SU-DHL-6 (cell line): ENCODE results near the gene LRIT1.

Experiments used
- H2AFZ ChIP-seq: fragments of 200-600 bp; sonication (generic); 2 replicates; pipeline ENCODE4 v1.6.1; 2014; ENCODE audit warnings: low read depth, mild to moderate bottlenecking, moderate library complexity, mixed read lengths, antibody characterized with exemption, low read length; ENCODE audit not compliant: severe bottlenecking
- H3F3A ChIP-seq: fragments of 200-600 bp; shearing (Covaris generic); 2 replicates; pipeline ENCODE4 v1.6.0; 2016; ENCODE audit warnings: antibody characterized with exemption, mild to moderate bottlenecking; ENCODE audit not compliant: insufficient read depth
- H3K27ac ChIP-seq: fragments of 200-600 bp; sonication (generic); 2 replicates; pipeline ENCODE4 v1.5.1; 2016; ENCODE audit warnings: low read depth, mild to moderate bottlenecking, low read length, moderate library complexity, mixed read lengths
- H3K27me3 ChIP-seq: fragments of 200-600 bp; sonication (generic), shearing (Covaris generic); 2 replicates; pipeline ENCODE4 v1.6.0; 2014; ENCODE audit warnings: mild to moderate bottlenecking, low read length
- H3K36me3 ChIP-seq: fragments of 200-600 bp; sonication (generic); 2 replicates; pipeline ENCODE4 v1.6.1; 2014; ENCODE audit warnings: mild to moderate bottlenecking, low read length, mixed read lengths
- H3K4me2 ChIP-seq: fragments of 300-600, 200-600 bp; shearing (Covaris generic), sonication (generic); 2 replicates; pipeline ENCODE4 v1.6.0; 2014; ENCODE audit warnings: low read length, low read depth, mild to moderate bottlenecking; ENCODE audit not compliant: poor library complexity, severe bottlenecking
- H3K4me3 ChIP-seq: fragments of 200-600 bp; sonication (generic); 2 replicates; pipeline ENCODE4 v1.5.1; 2014; ENCODE audit warnings: antibody characterized with exemption, low read length, mild to moderate bottlenecking, mixed read lengths; ENCODE audit not compliant: insufficient read depth, poor library complexity, severe bottlenecking
- H3K79me2 ChIP-seq: fragments of 200-600 bp; sonication (generic); 2 replicates; pipeline ENCODE4 v1.6.1; 2014; ENCODE audit warnings: mild to moderate bottlenecking, low read length, moderate library complexity; ENCODE audit not compliant: insufficient read depth
- H3K9ac ChIP-seq: fragments of 200-600 bp; sonication (generic); 2 replicates; pipeline ENCODE4 v1.7.0; 2014; ENCODE audit warnings: mild to moderate bottlenecking, low read length
- H3K9me2 ChIP-seq: fragments of 200-600 bp; sonication (generic); replicated peaks from 2 replicates; pipeline ENCODE4 v1.6.1; 2014; ENCODE audit warnings: low read length; ENCODE audit not compliant: insufficient read depth
- H3K9me3 ChIP-seq: fragments of 200-600 bp; sonication (generic); 2 replicates; pipeline ENCODE4 v1.6.1; 2014; ENCODE audit warnings: low read length, mixed read lengths; ENCODE audit not compliant: insufficient read depth
- H4K20me1 ChIP-seq: fragments of 200-600 bp; sonication (generic); 2 replicates; pipeline ENCODE4 v1.6.1; 2014; ENCODE audit warnings: low read depth, mild to moderate bottlenecking, antibody characterized with exemption, low read length, moderate library complexity, mixed read lengths
- CTCF ChIP-seq: fragments of 200-600 bp; sonication (generic); IDR thresholded peaks from one replicate; pipeline ENCODE4 v1.5.1; 2017; ENCODE audit warnings: antibody characterized with exemption, mild to moderate bottlenecking, low read length, moderate library complexity; ENCODE audit not compliant: insufficient read depth, poor library complexity, severe bottlenecking
- EZH2phosphoT487 ChIP-seq: fragments of 200-600 bp; sonication (generic), shearing (Covaris generic); conservative IDR thresholded peaks from 2 replicates; pipeline ENCODE4 v1.6.1; 2018; ENCODE audit warnings: mild to moderate bottlenecking, antibody characterized with exemption, low read length, moderate library complexity, mixed read lengths

LRIT1 gene

GRCh38 chr10:84214612-84215235 lies 26.6 kb downstream of the LRIT1 start:
- peaks cover 6% of the 10 kb centered on the region; the same call in 1 of the 2 replicates for H3K9me3 ChIP-seq
- no peaks in the 10 kb centered on the region for H4K20me1 ChIP-seq
- H3K27me3 ChIP-seq: no peaks in the 10 kb centered on the region
- TF ChIP-seq CTCF: peak; percentile 64
- TF ChIP-seq EZH2phosphoT487: no peak
- H3F3A ChIP-seq: no peaks in the 10 kb centered on the region
- H3K4me3 ChIP-seq: no peak overlapping the region
- H3K9ac ChIP-seq: no peak overlapping the region
- no peaks in the 10 kb centered on the region for H3K9me2 ChIP-seq
- H3K79me2 ChIP-seq: no peaks in the 10 kb centered on the region
- no peak overlapping the region for H3K27ac ChIP-seq
- H3K4me2 ChIP-seq: no peak overlapping the region
- H3K36me3 ChIP-seq: no peaks in the 10 kb centered on the region
- H2AFZ ChIP-seq: peak overlapping the region; percentile 50

GRCh38 chr10:84214046-84214572 lies 27.2 kb downstream of the LRIT1 start:
- H3K79me2 ChIP-seq: no peaks in the 10 kb centered on the region
- no peak overlapping the region for H3K9ac ChIP-seq
- no peaks in the 10 kb centered on the region for H3K27me3 ChIP-seq
- TF ChIP-seq CTCF: no peak
- TF ChIP-seq EZH2phosphoT487: no peak
- no peaks in the 10 kb centered on the region for H3K9me3 ChIP-seq
- H3K9me2 ChIP-seq: no peaks in the 10 kb centered on the region
- H3K4me2 ChIP-seq: no peak overlapping the region
- H3K27ac ChIP-seq: no peak overlapping the region
- peak overlapping the region; percentile 50 for H2AFZ ChIP-seq
- no peaks in the 10 kb centered on the region for H3F3A ChIP-seq
- no peak overlapping the region for H3K4me3 ChIP-seq
- no peaks in the 10 kb centered on the region for H3K36me3 ChIP-seq
- no peaks in the 10 kb centered on the region for H4K20me1 ChIP-seq

- Histone ChIP-seq H3K9me2 (no peaks in the 10 kb centered on the region), H3K27me3 (no peaks in the 10 kb centered on the region), H3K9me3 (no peaks in the 10 kb centered on the region), H4K20me1 (no peaks in the 10 kb centered on the region), H3F3A (no peaks in the 10 kb centered on the region), H3K36me3 (no peaks in the 10 kb centered on the region), H3K79me2 (no peaks in the 10 kb centered on the region), H2AFZ (no peak overlapping the region), H3K4me2 (no peak overlapping the region), H3K27ac (no peak overlapping the region), H3K9ac (no peak overlapping the region), H3K4me3 (no peak overlapping the region)
- TF ChIP-seq EZH2phosphoT487 (no peak), CTCF (no peak)
Observed at GRCh38 chr10:84213076-84213475, 28.3 kb downstream of the LRIT1 start.
